Naive thymus-derived CD4-positive, alpha-beta T cell (primary cell): ENCODE data around the gene PHC3. TPM values are rescaled to one million over a fixed set of nuclear protein-coding genes. Genes with fewer than 3 reads are reported as not detected.

Experiments
- ATAC-seq: fragments of 150-1000 bp; cut with Tn5 transposase; 2 replicates; pipeline ENCODE4 v1.10.0; 2021; ENCODE audit warnings: mild to moderate bottlenecking, moderate library complexity
- CTCF ChIA-PET: fragments of 350-600 bp; sonication (Branson Sonifier 250); formaldehyde crosslinking; loops from one replicate; lab custom pipeline; 2021; ENCODE audit warnings: antibody characterized with exemption; lab: Charles Lee
- POLR2A ChIA-PET: fragments of 350-600 bp; sonication (Branson Sonifier 250); formaldehyde crosslinking; loops from one replicate; lab custom pipeline; 2021; ENCODE audit warnings: antibody characterized with exemption, inconsistent platforms; lab: Charles Lee
- DNase-seq, 9 donors: peaks; one replicate each; pipeline versions ENCODE4 v3.0.0 to v3.0.0-alpha.2; 2020 to 2022; ENCODE audit warnings: mixed read lengths in 1 of 9
- H3K27ac ChIP-seq: one replicate; pipeline ENCODE4 v1.7.0; 2013; ENCODE audit warnings: mild to moderate bottlenecking, low read depth, low read length, moderate library complexity
- H3K27me3 ChIP-seq, 2 donors: one replicate each; pipeline ENCODE4 v1.7.0; 2013; ENCODE audit warnings: low read length in 2 of 2, mild to moderate bottlenecking in 2 of 2, moderate library complexity in 2 of 2; ENCODE audit not compliant: control insufficient read depth in 2 of 2, insufficient read depth in 2 of 2
- H3K36me3 ChIP-seq, 3 experiments: 1 replicate in 2 of 3; 2 replicates in 1 of 3; pipeline ENCODE4 v1.7.0; 2013; ENCODE audit warnings: low read length in 3 of 3, mild to moderate bottlenecking in 3 of 3, moderate library complexity in 1 of 3; ENCODE audit not compliant: insufficient read depth in 3 of 3, control insufficient read depth in 2 of 3
- H3K4me1 ChIP-seq, 2 donors: one replicate each; pipeline ENCODE4 v1.7.0; 2013; ENCODE audit warnings: low read length in 2 of 2, mild to moderate bottlenecking in 2 of 2, moderate library complexity in 1 of 2; ENCODE audit not compliant: control insufficient read depth in 2 of 2, insufficient read depth in 2 of 2
- H3K4me3 ChIP-seq: 2 replicates; pipeline ENCODE4 v1.7.0; 2013; ENCODE audit warnings: mild to moderate bottlenecking, low read length
- H3K9me3 ChIP-seq, 3 experiments: 1 replicate in 2 of 3; 2 replicates in 1 of 3; pipeline ENCODE4 v1.7.0; 2013; ENCODE audit warnings: low read length in 3 of 3; ENCODE audit not compliant: control insufficient read depth in 2 of 3
- H3K27ac Mint-ChIP-seq, 9 donors: one replicate each; pipeline ENCODE4 v1.8.0; 2020 to 2022; ENCODE audit warnings: mixed read lengths in 9 of 9, mild to moderate bottlenecking in 8 of 9, moderate library complexity in 5 of 9, inconsistent platforms in 2 of 9
- H3K27me3 Mint-ChIP-seq, 5 donors: one replicate each; pipeline ENCODE4 v1.8.0; 2021 to 2022; ENCODE audit warnings: mixed read lengths in 5 of 5, mild to moderate bottlenecking in 1 of 5
- H3K36me3 Mint-ChIP-seq, 5 donors: one replicate each; pipeline ENCODE4 v1.8.0; 2020 to 2022; ENCODE audit warnings: mixed read lengths in 5 of 5, mild to moderate bottlenecking in 3 of 5, inconsistent platforms in 1 of 5
- H3K4me1 Mint-ChIP-seq, 7 donors: one replicate each; pipeline ENCODE4 v1.8.0; 2020 to 2022; ENCODE audit warnings: mixed read lengths in 7 of 7, mild to moderate bottlenecking in 3 of 7, inconsistent platforms in 1 of 7
- H3K4me3 Mint-ChIP-seq, 10 donors: one replicate each; pipeline ENCODE4 v1.8.0; 2020 to 2022; ENCODE audit warnings: mild to moderate bottlenecking in 10 of 10, mixed read lengths in 10 of 10, moderate library complexity in 6 of 10, inconsistent platforms in 2 of 10
- H3K9me3 Mint-ChIP-seq, 11 donors: one replicate each; pipeline ENCODE4 v1.8.0; 2020 to 2022; ENCODE audit warnings: mixed read lengths in 11 of 11, mild to moderate bottlenecking in 4 of 11, inconsistent platforms in 1 of 11, moderate library complexity in 1 of 11
- intact Hi-C, 2 donors: fragments of 100-400 bp; cut with micrococcal nuclease; formaldehyde crosslinking; loops; one replicate each; pipeline ENCODE4 v1.15.1; 2023
- polyA plus RNA-seq, 2 donors: library from polyadenylated mRNA; unstranded; fragments of 300-500 nt; fragmentation: Illumina TruSeq; gene quantifications; one replicate each; pipeline ENCODE4 v1.2.3, GENCODE V29; 2021
- total RNA-seq, 6 experiments: library from RNA in 5 of 6; stranded (reverse) in 5 of 6; gene quantifications; 1 replicate in 5 of 6; 2 replicates in 1 of 6; pipeline ENCODE4 v1.2.3 and lab custom pipeline; 2021 to 2026

PHC3 gene
- total and polyA plus RNA-seq, 7 experiments from 2014 or later: 46.3 to 215 (median 130) TPM

DNA sequence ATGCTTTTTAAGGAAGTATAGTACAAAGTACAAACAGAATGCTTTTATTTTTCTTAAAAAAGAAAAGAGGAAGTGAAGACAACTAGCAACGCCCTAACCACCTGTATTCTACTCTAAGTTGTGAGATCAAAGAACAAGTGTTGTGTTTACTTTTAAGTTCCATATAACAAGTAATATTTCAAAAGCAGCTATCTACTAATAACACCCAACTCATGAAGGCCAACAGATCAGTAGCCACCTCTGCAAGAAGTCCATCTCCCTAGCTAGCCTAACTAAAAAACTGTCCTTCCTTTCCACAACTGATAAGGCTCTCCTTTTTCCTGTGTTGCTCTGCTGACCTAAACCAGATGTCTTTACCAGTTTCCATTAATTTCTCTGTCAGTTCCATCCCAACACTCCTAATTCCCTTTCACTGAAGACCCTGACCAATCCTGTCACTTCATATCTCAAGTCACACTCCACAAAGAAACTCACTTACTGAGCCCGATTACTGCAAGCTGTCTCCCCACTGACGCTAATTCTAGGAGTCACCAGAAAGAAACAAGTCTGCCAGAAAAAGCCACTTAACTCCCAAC lies 26.9 kb downstream of the PHC3 start:
- Mint-ChIP-seq H3K27ac (peak overlapping the region; percentile 80 to 97 (median 95)), H3K4me1 (peaks cover 36 to 75% (median 57%) of the 10 kb centered on the region in 7 donors), H3K27me3 (no peaks in the 10 kb centered on the region), H3K4me3 (peak overlapping the region; percentile 72 to 91 (median 82)), H3K9me3 (no peaks in the 10 kb centered on the region), H3K36me3 (peaks cover 12 to 34% (median 28%) of the 10 kb centered on the region in 5 donors)
- H3K36me3 ChIP-seq: peaks cover 0 to 4% (median 0%) of the 10 kb centered on the region in 3 experiments
- no peaks in the 10 kb centered on the region for H3K27me3 ChIP-seq
- ATAC-seq: peak; percentile 84
- POLR2A ChIA-PET: interaction anchor here (1.0 to 3.8 kb wide), 10 partner anchors 11 to 67 kb away, joined by 3 to 41 read pairs (median 4); partner anchors contain the start of genes PHC3 and PRKCI
- CTCF ChIA-PET: interaction anchor here (0.6 to 1.4 kb wide), 4 partner anchors 16 to 33 kb away, joined by 3 to 4 read pairs (median 3); no protein-coding TSS in a partner anchor
- DNase-seq: peak in 6 of 9 donors; percentile 23 to 48 (median 36)
- intact Hi-C loops: loop anchor here in 1 of 2 donors (1.0 kb wide), 2 partner anchors 9 to 27 kb away; partner anchors contain the start of gene PHC3
- H3K9me3 ChIP-seq: no peaks in the 10 kb centered on the region
- H3K4me3 ChIP-seq: peak overlapping the region; percentile 21
- peaks cover 14 to 28% of the 10 kb centered on the region in 2 donors for H3K4me1 ChIP-seq
- H3K27ac ChIP-seq: peak overlapping the region; percentile 60

DNA sequence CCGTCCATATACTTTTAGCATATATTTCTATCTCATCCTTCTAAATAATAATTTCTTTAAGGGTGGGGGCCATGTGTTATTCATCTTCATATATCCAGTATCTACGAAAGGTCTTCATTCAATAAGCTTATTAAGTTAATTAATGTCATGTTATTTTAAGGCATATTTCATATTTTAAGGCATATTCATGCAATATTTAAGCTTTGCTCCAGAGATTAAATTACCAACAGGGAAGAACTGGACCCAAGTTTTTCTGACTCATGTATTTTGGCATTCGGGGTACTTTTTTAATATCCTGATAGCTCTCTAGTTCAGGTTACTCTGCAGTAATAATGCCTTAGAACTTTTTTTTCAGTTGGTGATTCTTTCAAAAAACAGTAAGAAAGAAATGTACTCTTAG lies 27.4 kb downstream of the PHC3 start:
- Mint-ChIP-seq H3K27ac (peak overlapping the region in 8 of 9 donors; percentile 86 to 97 (median 95)), H3K27me3 (no peaks in the 10 kb centered on the region), H3K9me3 (no peaks in the 10 kb centered on the region), H3K4me3 (peak overlapping the region in 8 of 10 donors; percentile 72 to 91 (median 84)), H3K4me1 (peaks cover 33 to 73% (median 55%) of the 10 kb centered on the region in 7 donors), H3K36me3 (peaks cover 12 to 32% (median 26%) of the 10 kb centered on the region in 5 donors)
- intact Hi-C loops: loop anchor here in 1 of 2 donors (1.0 kb wide), 1 partner anchor 27 kb away; the partner anchor contains the start of gene PHC3
- ChIA-PET CTCF (interaction anchor here (0.9 to 1.4 kb wide), 3 partner anchors 17 to 34 kb away, joined by 3 read pairs; no protein-coding TSS in a partner anchor), POLR2A (interaction anchor here (1.0 to 3.8 kb wide), 10 partner anchors 10 to 68 kb away, joined by 3 to 41 read pairs (median 4); partner anchors contain the start of genes PHC3 and PRKCI)
- Histone ChIP-seq H3K27ac (peak overlapping the region; percentile 60), H3K9me3 (no peaks in the 10 kb centered on the region), H3K27me3 (no peaks in the 10 kb centered on the region), H3K4me3 (no peak overlapping the region), H3K36me3 (peaks cover 0 to 5% (median 2%) of the 10 kb centered on the region in 3 experiments), H3K4me1 (peaks cover 14 to 28% of the 10 kb centered on the region in 2 donors)
- ATAC-seq (no peak), DNase-seq (no peak)

DNA sequence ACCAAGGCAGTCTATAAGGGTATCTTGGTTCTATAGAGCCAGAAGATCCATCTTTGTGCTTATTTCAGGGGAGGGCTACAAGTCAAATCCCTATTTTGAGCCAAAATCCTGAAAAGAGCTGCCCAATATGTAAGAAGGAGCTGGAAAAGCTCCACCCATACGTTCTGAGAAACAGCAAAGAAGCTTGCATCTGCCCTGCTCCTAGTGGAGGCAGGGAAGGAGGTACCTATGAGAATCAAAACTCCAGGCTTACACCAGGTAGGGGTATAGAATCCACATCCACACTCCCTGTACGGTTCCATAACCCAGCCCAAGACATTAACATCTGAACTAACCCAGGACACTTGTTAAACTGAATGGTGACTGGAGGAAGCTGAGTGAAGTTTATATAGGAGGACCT lies 30.0 kb downstream of the PHC3 start:
- Mint-ChIP-seq H3K27ac (peak overlapping the region in 2 of 9 donors; percentile 14 to 51), H3K27me3 (no peaks in the 10 kb centered on the region), H3K4me3 (peak overlapping the region in 2 of 10 donors; percentile 14 to 27), H3K9me3 (no peaks in the 10 kb centered on the region), H3K4me1 (peaks cover 30 to 63% (median 50%) of the 10 kb centered on the region in 7 donors), H3K36me3 (peaks cover 9 to 30% (median 25%) of the 10 kb centered on the region in 5 donors)
- DNase-seq: no peak
- Histone ChIP-seq H3K4me1 (peaks cover 14 to 22% of the 10 kb centered on the region in 2 donors), H3K27ac (no peak overlapping the region), H3K27me3 (no peaks in the 10 kb centered on the region), H3K9me3 (no peaks in the 10 kb centered on the region), H3K4me3 (no peak overlapping the region), H3K36me3 (peaks cover 0 to 11% (median 5%) of the 10 kb centered on the region in 3 experiments)
- no peak for ATAC-seq
- POLR2A ChIA-PET: interaction anchor here (0.5 to 2.2 kb wide), 5 partner anchors 27 to 1050 kb away, joined by 3 to 7 read pairs (median 3); partner anchors contain the start of gene PRKCI
- CTCF ChIA-PET: interaction anchor here (1.2 to 1.3 kb wide), 2 partner anchors 10 to 40 kb away, joined by 5 read pairs; no protein-coding TSS in a partner anchor
- intact Hi-C loops: no loop called here

DNA sequence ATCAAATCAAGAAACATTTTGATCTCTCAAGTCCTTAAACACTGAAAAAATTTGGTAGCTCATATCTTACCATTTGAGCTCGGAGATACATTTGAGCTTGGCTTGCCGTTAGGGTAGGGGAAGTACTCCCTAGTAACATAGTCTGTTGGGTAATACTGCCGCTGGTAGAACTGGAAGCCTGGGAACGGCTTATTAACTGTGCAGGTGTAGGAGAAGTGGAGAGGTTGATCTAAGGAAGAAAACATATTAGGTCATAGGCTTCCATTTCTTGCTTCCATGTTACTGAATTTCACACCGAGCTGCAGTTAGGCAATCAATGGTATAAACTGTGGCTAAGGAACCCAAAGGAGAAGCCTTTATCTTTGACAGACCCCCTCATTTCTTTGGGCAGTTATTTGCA lies 32.5 kb downstream of the PHC3 start:
- ChIA-PET CTCF (interaction anchor here (1.2 kb wide), 1 partner anchor 12 kb away, joined by 3 read pairs; no protein-coding TSS in a partner anchor), POLR2A (interaction anchor here (0.7 to 0.8 kb wide), 2 partner anchors 11 to 290 kb away, joined by 3 read pairs; no protein-coding TSS in a partner anchor)
- Histone ChIP-seq H3K9me3 (no peaks in the 10 kb centered on the region), H3K27me3 (no peaks in the 10 kb centered on the region), H3K4me1 (peaks cover 4 to 8% of the 10 kb centered on the region in 2 donors), H3K4me3 (no peak overlapping the region), H3K36me3 (peaks cover 0 to 18% (median 12%) of the 10 kb centered on the region in 3 experiments), H3K27ac (no peak overlapping the region)
- Mint-ChIP-seq H3K36me3 (peaks cover 9 to 35% (median 27%) of the 10 kb centered on the region in 5 donors), H3K27me3 (no peaks in the 10 kb centered on the region), H3K4me3 (peak overlapping the region in 1 of 10 donors; percentile 0), H3K4me1 (peaks cover 26 to 64% (median 50%) of the 10 kb centered on the region in 7 donors), H3K27ac (peak overlapping the region in 1 of 9 donors; percentile 56), H3K9me3 (no peaks in the 10 kb centered on the region)
- no peak for ATAC-seq
- no peak for DNase-seq
- intact Hi-C loops: no loop called here

DNA sequence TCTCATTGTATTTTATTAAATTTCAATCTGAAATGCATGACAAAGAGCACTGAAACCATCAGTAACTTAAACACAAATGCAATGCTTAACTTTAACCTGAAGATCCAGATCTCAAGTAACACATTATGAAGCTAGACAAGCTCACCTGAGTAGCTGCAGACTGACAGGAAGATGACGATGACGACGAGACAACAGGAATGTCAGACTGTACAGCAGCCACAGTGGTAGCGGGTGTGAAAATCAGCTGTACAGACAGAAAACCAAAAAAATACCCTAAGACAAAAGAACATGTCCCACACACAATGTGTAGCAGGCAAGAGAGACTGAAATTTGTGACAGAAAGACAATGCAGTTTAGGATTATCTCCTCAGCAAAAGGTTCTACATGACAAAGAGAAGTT lies 36.3 kb downstream of the PHC3 start:
- H3K4me3 Mint-ChIP-seq: peak overlapping the region in 2 of 10 donors; percentile 55 to 63
- POLR2A ChIA-PET: no interaction called here

DNA sequence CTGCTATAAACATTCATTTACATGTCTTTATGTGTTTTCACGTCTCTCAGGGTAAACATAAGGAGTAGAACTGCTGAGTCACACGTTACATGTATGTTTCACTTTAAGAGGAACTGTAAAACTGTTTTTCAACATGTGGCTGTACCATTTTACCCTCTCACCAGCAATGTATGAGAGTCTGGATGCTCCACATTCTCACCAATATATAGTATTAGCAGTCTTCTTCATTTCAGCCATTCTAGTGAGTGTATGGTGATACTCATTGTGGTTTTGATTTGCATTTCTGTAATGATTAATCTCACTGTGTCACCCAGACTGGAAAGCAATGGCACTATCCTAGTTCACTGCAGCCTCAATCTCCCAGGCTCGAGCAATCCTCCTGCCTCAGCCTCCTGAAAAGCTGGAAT lies 37.1 kb downstream of the PHC3 start:
- Histone ChIP-seq H3K27me3 (no peaks in the 10 kb centered on the region), H3K4me1 (no peaks in the 10 kb centered on the region), H3K36me3 (peaks cover 0 to 23% (median 19%) of the 10 kb centered on the region in 3 experiments), H3K27ac (no peak overlapping the region), H3K9me3 (no peaks in the 10 kb centered on the region), H3K4me3 (no peak overlapping the region)
- Mint-ChIP-seq H3K4me1 (peaks cover 12 to 60% (median 42%) of the 10 kb centered on the region in 7 donors), H3K27me3 (no peaks in the 10 kb centered on the region), H3K9me3 (no peaks in the 10 kb centered on the region), H3K36me3 (peaks cover 0 to 24% (median 16%) of the 10 kb centered on the region in 5 donors), H3K4me3 (peak overlapping the region in 1 of 10 donors; percentile 4), H3K27ac (peak overlapping the region in 2 of 9 donors; percentile 39 to 55)
- intact Hi-C loops: no loop called here
- ATAC-seq (no peak), DNase-seq (no peak)
- POLR2A ChIA-PET: interaction anchor here (0.5 to 1.1 kb wide), 2 partner anchors 10 to 277 kb away, joined by 3 read pairs; no protein-coding TSS in a partner anchor
- CTCF ChIA-PET: no interaction called here

More for the DNA sequence above, 36.3 kb downstream of the PHC3 start:
- Mint-ChIP-seq H3K36me3 (peaks cover 0 to 26% (median 20%) of the 10 kb centered on the region in 5 donors), H3K27ac (peak overlapping the region in 5 of 9 donors; percentile 2 to 49 (median 24)), H3K4me1 (peaks cover 12 to 62% (median 44%) of the 10 kb centered on the region in 7 donors), H3K9me3 (no peaks in the 10 kb centered on the region), H3K27me3 (no peaks in the 10 kb centered on the region)
- Histone ChIP-seq H3K4me1 (no peaks in the 10 kb centered on the region), H3K4me3 (no peak overlapping the region), H3K9me3 (no peaks in the 10 kb centered on the region), H3K27me3 (no peaks in the 10 kb centered on the region), H3K27ac (no peak overlapping the region), H3K36me3 (peaks cover 0 to 24% (median 23%) of the 10 kb centered on the region in 3 experiments)
- intact Hi-C loops: loop anchor here in 1 of 2 donors (1.0 kb wide), 1 partner anchor 10 kb away; no protein-coding TSS in a partner anchor
- CTCF ChIA-PET: no interaction called here
- ATAC-seq (no peak), DNase-seq (peak in 1 of 9 donors; percentile 9)
